ENCODE results near the gene ABCC8. TPM values are rescaled to one million over a fixed set of nuclear protein-coding genes. Genes with fewer than 3 reads are reported as not detected.

ABCC8 gene
- polyA plus RNA-seq, 3 donors, result not detected

DNA sequence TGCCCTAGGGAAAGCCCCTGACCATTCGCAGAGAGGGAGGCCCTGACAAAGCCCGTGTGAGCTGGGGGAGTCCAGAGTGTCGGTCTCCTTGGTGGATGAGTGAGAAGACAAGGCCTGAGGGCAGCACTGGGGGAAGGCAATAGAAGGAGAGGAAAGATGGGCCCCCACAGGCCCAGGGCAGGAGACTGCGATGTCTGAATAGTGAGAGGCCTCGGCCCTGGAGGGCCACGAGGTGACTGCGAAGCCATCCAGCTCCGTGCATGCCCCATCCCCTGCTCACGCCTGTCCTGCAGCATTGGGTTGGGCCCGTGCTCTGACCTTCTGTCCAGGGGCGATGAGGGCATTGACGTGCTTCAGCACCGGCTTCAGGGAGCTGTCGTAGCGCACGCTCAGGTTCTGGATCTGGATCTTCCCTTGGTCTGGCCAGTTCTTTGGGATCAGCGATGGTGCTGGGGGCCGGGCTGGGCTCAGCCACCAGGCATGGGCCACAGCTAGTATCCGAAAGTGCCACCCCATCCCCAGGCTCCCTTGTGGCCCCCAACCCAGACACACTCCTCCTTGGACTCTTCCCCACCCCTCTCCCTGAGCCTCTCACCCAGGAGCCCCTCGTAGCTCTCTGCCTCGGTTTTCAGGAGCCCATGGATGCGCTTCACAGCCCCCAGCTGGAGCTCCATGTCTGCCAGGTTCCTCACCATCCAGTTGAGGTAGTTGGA lies 79.9 kb downstream of the ABCC8 start:
- Histone ChIP-seq H4K20me1 (ENCODE audit: insufficient read depth, low read length) (no peaks in the 10 kb centered on the region), H3K4me1 (ENCODE audit: control insufficient read depth in 1 of 2, insufficient read depth in 2 of 2, low read length in 2 of 2) (no peaks in the 10 kb centered on the region), H3K27me3 (ENCODE audit: control insufficient read depth in 2 of 2, insufficient read depth in 2 of 2, low read length in 2 of 2) (no peaks in the 10 kb centered on the region), H3K9me3 (replicated peaks in 1 of 2; ENCODE audit: control insufficient read depth in 1 of 2, insufficient read depth in 1 of 2, low read length in 2 of 2) (no peaks in the 10 kb centered on the region), H3K4me2 (replicated peaks; ENCODE audit: extremely low read depth, low read length, poor library complexity, severe bottlenecking) (no peak overlapping the region), H3K4me3 (replicated peaks in 1 of 3; ENCODE audit: low read depth in 2 of 3, low read length in 3 of 3) (no peak overlapping the region), H2AFZ (ENCODE audit: insufficient read depth, low read depth, low read length, poor library complexity, severe bottlenecking) (no peak overlapping the region), H3K27ac (ENCODE audit: low read depth in 1 of 2, low read length in 2 of 2) (no peak overlapping the region), H3K36me3 (replicated peaks in 1 of 2; ENCODE audit: control insufficient read depth in 1 of 2, insufficient read depth in 2 of 2, low read length in 2 of 2) (no peaks in the 10 kb centered on the region), H3K9ac (ENCODE audit: insufficient read depth, low read length, poor library complexity, severe bottlenecking) (no peak overlapping the region), H3K79me2 (ENCODE audit: insufficient read depth, low read length) (no peaks in the 10 kb centered on the region)
- 93% methylated on average over 19 of the region's 22 CpGs for WGBS (ENCODE audit: insufficient coverage)
- no peaks in the 10 kb centered on the region for H3K4me1 Mint-ChIP-seq
- no peak overlapping the region for H3K4me3 Mint-ChIP-seq
- H3K9me3 Mint-ChIP-seq, result peaks cover 0 to 1% (median 0%) of the 10 kb centered on the region in 7 donors
- DNase-seq, result no peak
- H3K27ac Mint-ChIP-seq, result no peak overlapping the region
- H3K36me3 Mint-ChIP-seq, result no peaks in the 10 kb centered on the region
- intact Hi-C loops (cut with micrococcal nuclease), result no loop called here
- TF ChIP-seq, protein P1, sequence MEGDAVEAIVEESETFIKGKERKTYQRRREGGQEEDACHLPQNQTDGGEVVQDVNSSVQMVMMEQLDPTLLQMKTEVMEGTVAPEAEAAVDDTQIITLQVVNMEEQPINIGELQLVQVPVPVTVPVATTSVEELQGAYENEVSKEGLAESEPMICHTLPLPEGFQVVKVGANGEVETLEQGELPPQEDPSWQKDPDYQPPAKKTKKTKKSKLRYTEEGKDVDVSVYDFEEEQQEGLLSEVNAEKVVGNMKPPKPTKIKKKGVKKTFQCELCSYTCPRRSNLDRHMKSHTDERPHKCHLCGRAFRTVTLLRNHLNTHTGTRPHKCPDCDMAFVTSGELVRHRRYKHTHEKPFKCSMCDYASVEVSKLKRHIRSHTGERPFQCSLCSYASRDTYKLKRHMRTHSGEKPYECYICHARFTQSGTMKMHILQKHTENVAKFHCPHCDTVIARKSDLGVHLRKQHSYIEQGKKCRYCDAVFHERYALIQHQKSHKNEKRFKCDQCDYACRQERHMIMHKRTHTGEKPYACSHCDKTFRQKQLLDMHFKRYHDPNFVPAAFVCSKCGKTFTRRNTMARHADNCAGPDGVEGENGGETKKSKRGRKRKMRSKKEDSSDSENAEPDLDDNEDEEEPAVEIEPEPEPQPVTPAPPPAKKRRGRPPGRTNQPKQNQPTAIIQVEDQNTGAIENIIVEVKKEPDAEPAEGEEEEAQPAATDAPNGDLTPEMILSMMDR (IDR thresholded peaks at IDR 0.05), result no peak
- peaks cover 0 to 2% (median 0%) of the 10 kb centered on the region in 3 donors for H3K27me3 Mint-ChIP-seq (ENCODE audit: low read depth in 3 of 3)

DNA sequence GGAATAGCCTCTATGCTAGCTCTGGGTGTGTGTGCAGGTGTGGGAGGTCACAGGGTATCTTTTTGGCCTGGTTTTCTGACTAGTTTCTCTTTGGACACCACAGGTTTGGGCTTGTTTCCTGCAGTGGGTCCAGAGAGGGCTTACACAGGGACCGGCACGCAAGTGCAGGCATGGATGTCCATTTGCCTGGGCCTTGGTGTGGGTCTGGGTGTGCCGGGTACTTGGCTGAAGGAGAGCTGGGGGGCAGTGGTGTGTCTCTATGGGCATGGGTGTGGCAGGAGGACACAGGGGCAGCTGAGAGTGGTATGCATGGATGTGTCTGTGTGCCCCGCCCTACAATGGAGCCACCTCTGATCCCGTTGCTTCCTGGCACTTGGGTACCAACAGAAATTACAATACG lies 80.7 kb downstream of the ABCC8 start:
- Histone ChIP-seq H4K20me1 (ENCODE audit: insufficient read depth, low read length) (no peaks in the 10 kb centered on the region), H3K4me2 (replicated peaks; ENCODE audit: extremely low read depth, low read length, poor library complexity, severe bottlenecking) (no peak overlapping the region), H3K4me1 (ENCODE audit: control insufficient read depth in 1 of 2, insufficient read depth in 2 of 2, low read length in 2 of 2) (no peaks in the 10 kb centered on the region), H3K9me3 (replicated peaks in 1 of 2; ENCODE audit: control insufficient read depth in 1 of 2, insufficient read depth in 1 of 2, low read length in 2 of 2) (no peaks in the 10 kb centered on the region), H3K9ac (ENCODE audit: insufficient read depth, low read length, poor library complexity, severe bottlenecking) (no peak overlapping the region), H3K36me3 (replicated peaks in 1 of 2; ENCODE audit: control insufficient read depth in 1 of 2, insufficient read depth in 2 of 2, low read length in 2 of 2) (no peaks in the 10 kb centered on the region), H3K27me3 (ENCODE audit: control insufficient read depth in 2 of 2, insufficient read depth in 2 of 2, low read length in 2 of 2) (no peaks in the 10 kb centered on the region), H2AFZ (ENCODE audit: insufficient read depth, low read depth, low read length, poor library complexity, severe bottlenecking) (no peak overlapping the region), H3K79me2 (ENCODE audit: insufficient read depth, low read length) (no peaks in the 10 kb centered on the region), H3K4me3 (replicated peaks in 1 of 3; ENCODE audit: low read depth in 2 of 3, low read length in 3 of 3) (no peak overlapping the region), H3K27ac (ENCODE audit: low read depth in 1 of 2, low read length in 2 of 2) (no peak overlapping the region)
- intact Hi-C loops (cut with micrococcal nuclease), result no loop called here
- Mint-ChIP-seq H3K27me3 (ENCODE audit: low read depth in 3 of 3) (peaks cover 1 to 4% (median 2%) of the 10 kb centered on the region in 3 donors), H3K4me3 (no peak overlapping the region), H3K27ac (no peak overlapping the region), H3K9me3 (peaks cover 0 to 1% (median 0%) of the 10 kb centered on the region in 7 donors), H3K4me1 (no peaks in the 10 kb centered on the region), H3K36me3 (no peaks in the 10 kb centered on the region)
- WGBS (ENCODE audit: insufficient coverage), result 97% methylated on average over 6 of the region's 6 CpGs
- DNase-seq, result no peak
- TF ChIP-seq, protein P1 (IDR thresholded peaks at IDR 0.05), result no peak

Data from CD14-positive monocyte (primary cell).